ENCODE measurements around the gene SEBOX. TPM values are rescaled to one million over a fixed set of nuclear protein-coding genes. Genes with fewer than 3 reads are reported as not detected.
A peak's percentile ranks its signal among the peaks of the same experiment; 100 is the strongest.

Gene SEBOX
- total and polyA plus RNA-seq, 2 of the 8 experiments (the other 6 are each of a cell fraction or from before 2014, with no cell fraction given) = not detected

- ChIA-PET POLR2A (ENCODE audit: partially characterized antibody) (interaction anchor here (1.4 to 12.7 kb wide), 3 partner anchors 13 to 27 kb away, joined by 4 to 135 read pairs (median 9); partner anchors contain the start of genes POLDIP2 and SLC46A1), CTCF (ENCODE audit: partially characterized antibody) (interaction anchor here (0.9 to 14.7 kb wide), 9 partner anchors 10 to 135 kb away, joined by 3 to 142 read pairs (median 3); no protein-coding TSS in a partner anchor)
- FAIRE-seq (no peak), DNase-seq (ENCODE audit: low read depth in 1 of 2, low spot score in 2 of 2) (no peak)
- no peak overlapping the region; the same call in 1 of the 2 replicates for H2BK20ac ChIP-seq (ENCODE audit: low read length)
- H2BK12ac ChIP-seq (ENCODE audit: low read depth, low read length) = 0 out of 2 replicates have a peak overlapping the region, but pooled peaks have one; percentile 2
- no peaks in the 10 kb centered on the region for H3K79me1 ChIP-seq (ENCODE audit: low read depth, low read length)
- peak overlapping the region; percentile 65; the same call in 1 of the 2 replicates for H2AFZ ChIP-seq (ENCODE audit: low read length)
- H4K20me1 ChIP-seq (replicated peaks in 1 of 2; ENCODE audit: control insufficient read depth in 1 of 2, insufficient read depth in 2 of 2, low read length in 2 of 2) = peaks cover 2 to 6% of the 10 kb centered on the region in 2 experiments
- peak overlapping the region; percentile 89 to 95 for H3K4me2 ChIP-seq (ENCODE audit: insufficient read depth in 1 of 2, low read depth in 2 of 2, low read length in 2 of 2)
- TF ChIP-seq, protein P1, sequence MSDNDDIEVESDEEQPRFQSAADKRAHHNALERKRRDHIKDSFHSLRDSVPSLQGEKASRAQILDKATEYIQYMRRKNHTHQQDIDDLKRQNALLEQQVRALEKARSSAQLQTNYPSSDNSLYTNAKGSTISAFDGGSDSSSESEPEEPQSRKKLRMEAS (IDR thresholded peaks at IDR 0.05) = peak; percentile 63
- TF ChIP-seq EZH2 (IDR thresholded peaks at IDR 0.05; ENCODE audit: low read depth, low read length, severe bottlenecking) = peak; percentile 54
- TF ChIP-seq ATF3 (IDR thresholded peaks at IDR 0.05; ENCODE audit: insufficient read depth, low read depth, low read length) = no peak
- TF ChIP-seq SP2 (IDR thresholded peaks at IDR 0.05; ENCODE audit: low read length) = no peak
- no peak for TF ChIP-seq TEAD4 (IDR thresholded peaks at IDR 0.05; ENCODE audit: low read depth, low read length)
- 0 out of 2 replicates have a peak, but pooled peaks have one; percentile 9 for TF ChIP-seq TAF1 (IDR thresholded peaks at IDR 0.05; ENCODE audit: low read depth, low read length)
- no peak for TF ChIP-seq ATF2 (IDR thresholded peaks at IDR 0.05; ENCODE audit: low read length)
- no peak for TF ChIP-seq NANOG (IDR thresholded peaks at IDR 0.05; ENCODE audit: insufficient read depth, low read depth, low read length, poor library complexity, severe bottlenecking)
- TF ChIP-seq SUZ12 (IDR thresholded peaks at IDR 0.05; ENCODE audit: low read length) = peak; percentile 33
- no peak overlapping the region for H3K27ac ChIP-seq (ENCODE audit: low read depth, low read length)
- H4K5ac ChIP-seq (ENCODE audit: insufficient read length, low read depth, low read length) = no peak overlapping the region
- H3K4me3 ChIP-seq (ENCODE audit: extremely low read depth in 1 of 4, insufficient read depth in 2 of 4, low read depth in 3 of 4, low read length in 4 of 4) = peak overlapping the region; percentile 32 to 77 (median 62)
- 0 out of 8 replicates have a peak, but pooled peaks cover 0 to 3% (median 0%) of the 10 kb centered on the region in 4 experiments for H3K36me3 ChIP-seq (ENCODE audit: control insufficient read depth in 2 of 4, insufficient read depth in 4 of 4, low read length in 3 of 4)
- H3K79me2 ChIP-seq (ENCODE audit: control insufficient read depth in 1 of 2, insufficient read depth in 2 of 2, low read length in 2 of 2) = no peaks in the 10 kb centered on the region
- WGBS, 2 experiments (ENCODE audit: extremely low coverage in 1 of 2, insufficient coverage in 1 of 2, insufficient read length in 1 of 2, insufficient replicate concordance in 2 of 2, low coverage in 1 of 2, low lambda C conversion rate in 2 of 2, missing lambda C conversion rate in 1 of 2) = 8% methylated on average over 17 of the region's 29 CpGs; no CpG with 5 or more reads in 1 of the 2 experiments
- no peak overlapping the region for H3K56ac ChIP-seq (replicated peaks; ENCODE audit: insufficient read length, low read depth, low read length)
- H2BK5ac ChIP-seq (ENCODE audit: low read depth, low read length) = no peak overlapping the region; the same call in 1 of the 2 replicates
- H2AK5ac ChIP-seq (ENCODE audit: low read depth, low read length) = no peak overlapping the region
- 0 out of 2 replicates have a peak overlapping the region, but pooled peaks have one; percentile 71 for H4K8ac ChIP-seq (ENCODE audit: extremely low read depth, insufficient read depth, low read length)
- no peaks in the 10 kb centered on the region for H3K9me3 ChIP-seq (ENCODE audit: insufficient read depth in 2 of 2, low read depth in 1 of 2, low read length in 1 of 2)
- no peak overlapping the region for H2BK120ac ChIP-seq (replicated peaks; ENCODE audit: low read depth, low read length)
- H3K27me3 ChIP-seq (replicated peaks in 1 of 4; ENCODE audit: control insufficient read depth in 3 of 4, extremely low read depth in 1 of 4, insufficient read depth in 3 of 4, low read length in 3 of 4) = peaks cover 38 to 62% (median 56%) of the 10 kb centered on the region in 4 experiments
- H4K91ac ChIP-seq (replicated peaks; ENCODE audit: insufficient read length, low read length) = no peak overlapping the region
- no peak overlapping the region; a peak in 1 of 7 replicates for H3K9ac ChIP-seq (replicated peaks in 1 of 4; ENCODE audit: extremely low read depth in 1 of 4, low read depth in 3 of 4, low read length in 3 of 4)
- no peak overlapping the region for H3K23ac ChIP-seq (ENCODE audit: insufficient read length)
- peaks cover 0 to 13% (median 6%) of the 10 kb centered on the region in 4 experiments; a peak in 4 of 7 replicates for H3K4me1 ChIP-seq (replicated peaks in 1 of 4; ENCODE audit: control insufficient read depth in 3 of 4, insufficient read depth in 4 of 4, low read length in 3 of 4)
- H3K4ac ChIP-seq (replicated peaks; ENCODE audit: insufficient read length, low read depth, low read length) = no peak overlapping the region
- peaks cover 14% of the 10 kb centered on the region for H3K23me2 ChIP-seq (ENCODE audit: low read depth, low read length)
- no peak overlapping the region; the same call in 1 of the 2 replicates for H2BK15ac ChIP-seq (ENCODE audit: low read length)
- no peak overlapping the region for H3K18ac ChIP-seq (ENCODE audit: extremely low read depth, low read length)
- H3K14ac ChIP-seq (ENCODE audit: insufficient read length) = no peak overlapping the region
Observed at GRCh38 chr17:28385037-28385400, 20.0 kb upstream of the SEBOX start.
